Measurements from ENCODE around the gene VPS37B.

GRCh38 chr12:122937622-122938091 is 41.7 kb upstream of the VPS37B start:
- TF ChIP-seq CTCF (IDR thresholded peaks at IDR 0.05 in 4 of 5, conservative IDR thresholded peaks at IDR 0.05 in 1 of 5) (no peak), POLR2A (IDR thresholded peaks at IDR 0.05) (no peak)
